Stomach (tissue), 4 donors: ENCODE data around the gene SLC35B2.

ENCODE experiments used
- EP300 ChIP-seq: sonication (generic); formaldehyde crosslinking; IDR thresholded peaks from one replicate; pipeline ENCODE4 v1.6.1; 2017; ENCODE audit warnings: antibody characterized with exemption
- POLR2AphosphoS5 ChIP-seq, 3 donors: sonication (generic); formaldehyde crosslinking; IDR thresholded peaks; one replicate each; pipeline ENCODE4 v1.6.1; 2016; ENCODE audit warnings: antibody characterized with exemption in 3 of 3
- TF ChIP-seq, protein P1 (sequence below), 7 experiments: fragments of 450-650 bp in 4 of 7; fragments of 200-600 bp in 3 of 7; sonication (generic) in 3 of 7; IDR thresholded peaks; one replicate each; pipeline ENCODE4 v1.5.1; 2016 to 2019; ENCODE audit warnings: antibody characterized with exemption in 7 of 7, control low read depth in 2 of 7, mild to moderate bottlenecking in 1 of 7

DNA sequence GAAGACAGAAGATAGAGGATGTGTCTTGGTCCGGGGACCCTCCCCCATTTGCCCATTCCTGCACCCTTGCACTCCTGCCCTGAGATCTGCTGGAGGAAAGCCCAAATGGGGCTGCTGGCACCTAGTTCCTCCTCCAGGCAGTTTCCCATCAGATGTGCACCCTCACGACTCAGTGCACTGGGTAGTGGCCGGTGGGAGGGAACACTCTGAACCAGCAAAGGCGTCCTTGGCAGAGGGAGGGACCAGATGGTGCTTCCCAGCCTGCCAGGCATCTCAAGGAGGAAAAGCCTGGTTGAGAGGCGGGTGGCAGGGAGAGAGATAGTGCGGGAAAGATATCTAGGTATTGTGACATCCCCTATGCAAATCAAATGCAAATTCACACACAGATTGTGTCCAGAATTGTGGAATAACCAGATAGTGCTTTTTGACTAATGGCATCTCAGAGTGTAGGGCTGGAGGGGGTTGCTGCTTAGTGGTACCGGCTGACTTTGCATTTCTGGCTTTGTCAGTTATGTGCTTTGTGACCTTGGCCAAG is 32.5 kb upstream of the SLC35B2 start:
- TF ChIP-seq, protein P1, sequence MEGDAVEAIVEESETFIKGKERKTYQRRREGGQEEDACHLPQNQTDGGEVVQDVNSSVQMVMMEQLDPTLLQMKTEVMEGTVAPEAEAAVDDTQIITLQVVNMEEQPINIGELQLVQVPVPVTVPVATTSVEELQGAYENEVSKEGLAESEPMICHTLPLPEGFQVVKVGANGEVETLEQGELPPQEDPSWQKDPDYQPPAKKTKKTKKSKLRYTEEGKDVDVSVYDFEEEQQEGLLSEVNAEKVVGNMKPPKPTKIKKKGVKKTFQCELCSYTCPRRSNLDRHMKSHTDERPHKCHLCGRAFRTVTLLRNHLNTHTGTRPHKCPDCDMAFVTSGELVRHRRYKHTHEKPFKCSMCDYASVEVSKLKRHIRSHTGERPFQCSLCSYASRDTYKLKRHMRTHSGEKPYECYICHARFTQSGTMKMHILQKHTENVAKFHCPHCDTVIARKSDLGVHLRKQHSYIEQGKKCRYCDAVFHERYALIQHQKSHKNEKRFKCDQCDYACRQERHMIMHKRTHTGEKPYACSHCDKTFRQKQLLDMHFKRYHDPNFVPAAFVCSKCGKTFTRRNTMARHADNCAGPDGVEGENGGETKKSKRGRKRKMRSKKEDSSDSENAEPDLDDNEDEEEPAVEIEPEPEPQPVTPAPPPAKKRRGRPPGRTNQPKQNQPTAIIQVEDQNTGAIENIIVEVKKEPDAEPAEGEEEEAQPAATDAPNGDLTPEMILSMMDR (IDR thresholded peaks at IDR 0.05), result no peak
- TF ChIP-seq POLR2AphosphoS5 (IDR thresholded peaks at IDR 0.05) (no peak), EP300 (no peak)
